ENCODE data around the gene RASAL1.

DNA sequence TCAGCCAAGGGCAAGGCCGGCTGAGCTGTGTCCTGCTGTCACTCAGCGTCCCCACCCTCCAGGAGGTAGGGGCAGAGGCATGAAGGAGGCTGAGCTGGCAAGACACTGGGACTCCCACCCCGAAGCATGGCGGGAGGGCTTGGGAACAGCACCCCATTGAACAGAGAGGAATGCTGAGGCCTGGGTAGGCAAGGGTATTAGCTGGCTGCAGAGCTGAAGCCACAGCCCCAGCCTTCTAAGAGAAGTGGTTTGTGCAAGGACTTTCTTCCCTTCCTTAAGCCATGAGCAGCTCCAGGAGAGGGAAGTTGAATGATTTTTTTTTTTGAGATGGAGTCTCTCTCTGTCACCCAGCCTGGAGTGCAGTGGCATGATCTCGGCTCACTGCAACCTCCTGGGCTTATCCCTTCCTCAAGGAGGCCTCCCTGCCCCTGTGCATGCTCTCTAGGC, 7.3 kb upstream of the RASAL1 start:
- TF ChIP-seq, protein P1, sequence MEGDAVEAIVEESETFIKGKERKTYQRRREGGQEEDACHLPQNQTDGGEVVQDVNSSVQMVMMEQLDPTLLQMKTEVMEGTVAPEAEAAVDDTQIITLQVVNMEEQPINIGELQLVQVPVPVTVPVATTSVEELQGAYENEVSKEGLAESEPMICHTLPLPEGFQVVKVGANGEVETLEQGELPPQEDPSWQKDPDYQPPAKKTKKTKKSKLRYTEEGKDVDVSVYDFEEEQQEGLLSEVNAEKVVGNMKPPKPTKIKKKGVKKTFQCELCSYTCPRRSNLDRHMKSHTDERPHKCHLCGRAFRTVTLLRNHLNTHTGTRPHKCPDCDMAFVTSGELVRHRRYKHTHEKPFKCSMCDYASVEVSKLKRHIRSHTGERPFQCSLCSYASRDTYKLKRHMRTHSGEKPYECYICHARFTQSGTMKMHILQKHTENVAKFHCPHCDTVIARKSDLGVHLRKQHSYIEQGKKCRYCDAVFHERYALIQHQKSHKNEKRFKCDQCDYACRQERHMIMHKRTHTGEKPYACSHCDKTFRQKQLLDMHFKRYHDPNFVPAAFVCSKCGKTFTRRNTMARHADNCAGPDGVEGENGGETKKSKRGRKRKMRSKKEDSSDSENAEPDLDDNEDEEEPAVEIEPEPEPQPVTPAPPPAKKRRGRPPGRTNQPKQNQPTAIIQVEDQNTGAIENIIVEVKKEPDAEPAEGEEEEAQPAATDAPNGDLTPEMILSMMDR (conservative IDR thresholded peaks at IDR 0.05 in 1 of 2, IDR thresholded peaks at IDR 0.05 in 1 of 2; ENCODE audit: low read depth in 1 of 2, low read length in 2 of 2) = no peak
- no peak for TF ChIP-seq EZH2 (IDR thresholded peaks at IDR 0.05; ENCODE audit: low read length, missing control alignments)

Measured in fibroblast of lung (primary cell).